Hepatocyte (in vitro differentiated cells): ENCODE results near the gene ZFP62. TPM values are rescaled to one million over a fixed set of nuclear protein-coding genes. Genes with fewer than 3 reads are reported as not detected.

Experiments used
- DNase-seq: peaks from one replicate; pipeline ENCODE4 v3.0.0-alpha.2; 2016; ENCODE audit warnings: low spot score
- H2AFZ ChIP-seq: fragments of 200-600 bp; sonication (generic); 2 replicates; pipeline ENCODE4 v1.6.0; 2016; ENCODE audit warnings: antibody characterized with exemption, mild to moderate bottlenecking
- H3K27ac ChIP-seq: fragments of 200-600 bp; sonication (generic); 2 replicates; pipeline ENCODE4 v1.5.1; 2016; ENCODE audit warnings: mild to moderate bottlenecking
- H3K27me3 ChIP-seq: fragments of 200-600 bp; sonication (generic); 2 replicates; pipeline ENCODE4 v1.6.1; 2016
- H3K36me3 ChIP-seq: fragments of 200-600 bp; sonication (generic); replicated peaks from 2 replicates; pipeline ENCODE4 v1.5.1; 2016; ENCODE audit warnings: low read depth; ENCODE audit not compliant: insufficient read depth
- H3K4me1 ChIP-seq: fragments of 200-600 bp; sonication (generic); 2 replicates; pipeline ENCODE4 v1.5.1; 2016; ENCODE audit warnings: mild to moderate bottlenecking, moderate library complexity; ENCODE audit not compliant: insufficient read depth
- H3K4me2 ChIP-seq: fragments of 200-600 bp; sonication (generic); 2 replicates; pipeline ENCODE4 v1.6.0; 2016
- H3K4me3 ChIP-seq: fragments of 200-600 bp; sonication (generic); 2 replicates; pipeline ENCODE4 v1.5.1; 2016; ENCODE audit warnings: mild to moderate bottlenecking
- H3K79me2 ChIP-seq: fragments of 200-600 bp; sonication (generic); 2 replicates; pipeline ENCODE4 v1.6.0; 2017; ENCODE audit warnings: mild to moderate bottlenecking
- H3K9me2 ChIP-seq: fragments of 200-600 bp; sonication (generic); replicated peaks from 2 replicates; pipeline ENCODE4 v1.6.0; 2017; ENCODE audit warnings: mild to moderate bottlenecking; ENCODE audit not compliant: insufficient read depth
- H3K9me3 ChIP-seq: fragments of 200-600 bp; sonication (generic); 2 replicates; pipeline ENCODE4 v1.5.1; 2016; ENCODE audit warnings: low read depth, mild to moderate bottlenecking
- H4K20me1 ChIP-seq: fragments of 200-600 bp; sonication (generic); 2 replicates; pipeline ENCODE4 v1.6.0; 2016; ENCODE audit warnings: mild to moderate bottlenecking; ENCODE audit not compliant: insufficient read depth, poor library complexity, severe bottlenecking
- CTCF ChIP-seq: fragments of 200-600 bp; sonication (generic); IDR thresholded peaks from 2 replicates; pipeline ENCODE4 v1.5.1; 2016; ENCODE audit warnings: antibody characterized with exemption, mild to moderate bottlenecking; ENCODE audit not compliant: poor library complexity
- EZH2 ChIP-seq: fragments of 200-600 bp; sonication (generic); IDR thresholded peaks from 2 replicates; pipeline ENCODE4 v1.6.1; 2016; ENCODE audit warnings: antibody characterized with exemption, mild to moderate bottlenecking, borderline replicate concordance
- EZH2phosphoT487 ChIP-seq: fragments of 200-600 bp; sonication (generic); IDR thresholded peaks from one replicate; pipeline ENCODE4 v1.6.1; 2018; ENCODE audit warnings: antibody characterized with exemption, mild to moderate bottlenecking, low read depth, moderate library complexity; ENCODE audit not compliant: unreplicated experiment, severe bottlenecking
- WGBS: methylation state at CpG from one replicate; pipeline ENCODE4 v1.1.6; 2016; ENCODE audit warnings: low lambda C conversion rate; ENCODE audit errors: missing lambda C conversion rate; 5-methylcytosine and 5-hydroxymethylcytosine counted together
- polyA plus RNA-seq: library from polyadenylated mRNA; unstranded; fragments of >200 nt; fragmentation: Nextera tagmentation; extraction: Ambion mirVana; gene quantifications from 2 replicates; pipeline ENCODE4 v1.2.1, GENCODE V29; 2016
- total RNA-seq: library from RNA; depleted of rRNA; stranded (reverse); fragments of >200 nt; gene quantifications from 2 replicates; pipeline ENCODE4 v1.2.3, GENCODE V29; 2014

The ZFP62 gene
- total and polyA plus RNA-seq, 2 experiments from 2014 or later, result 13.5 to 31.7 TPM

GRCh38 chr5:180807654-180808414, 53.2 kb downstream of the ZFP62 start:
- H3K4me3 ChIP-seq, result peak overlapping the region; percentile 21
- peak overlapping the region; percentile 99 for H3K4me2 ChIP-seq
- H3K27me3 ChIP-seq, result no peaks in the 10 kb centered on the region
- no peak for TF ChIP-seq EZH2phosphoT487
- TF ChIP-seq EZH2, result no peak
- no peak for TF ChIP-seq CTCF
- peaks cover 76% of the 10 kb centered on the region for H3K79me2 ChIP-seq
- no peak for DNase-seq
- no peaks in the 10 kb centered on the region for H3K9me2 ChIP-seq
- no peaks in the 10 kb centered on the region for H3K36me3 ChIP-seq
- peak overlapping the region; percentile 98 for H3K27ac ChIP-seq
- 46% methylated on average over 6 of the region's 6 CpGs for WGBS
- H2AFZ ChIP-seq, result no peak overlapping the region
- H3K4me1 ChIP-seq, result peaks cover 67% of the 10 kb centered on the region
- no peaks in the 10 kb centered on the region for H3K9me3 ChIP-seq
- H4K20me1 ChIP-seq, result no peaks in the 10 kb centered on the region

- Histone ChIP-seq H3K36me3 (no peaks in the 10 kb centered on the region), H3K27me3 (no peaks in the 10 kb centered on the region), H3K9me2 (no peaks in the 10 kb centered on the region), H3K27ac (peak overlapping the region; percentile 98), H3K79me2 (peaks cover 75% of the 10 kb centered on the region), H2AFZ (no peak overlapping the region), H3K4me2 (peak overlapping the region; percentile 99), H3K4me3 (peak overlapping the region; percentile 21), H3K4me1 (peaks cover 66% of the 10 kb centered on the region), H4K20me1 (peaks cover under 1% of the 10 kb centered on the region), H3K9me3 (no peaks in the 10 kb centered on the region)
- TF ChIP-seq CTCF (no peak), EZH2 (no peak), EZH2phosphoT487 (no peak)
- no peak for DNase-seq
- WGBS, result 78% methylated on average over 1 of the region's 1 CpG
Observed at GRCh38 chr5:180807046-180807445, 54.0 kb downstream of the ZFP62 start.

- H3K9me3 ChIP-seq, result no peaks in the 10 kb centered on the region
- H3K9me2 ChIP-seq, result no peaks in the 10 kb centered on the region
- peak overlapping the region; percentile 98 for H3K27ac ChIP-seq
- peaks cover 65% of the 10 kb centered on the region for H3K4me1 ChIP-seq
- no peak overlapping the region for H3K4me3 ChIP-seq
- H3K79me2 ChIP-seq, result peaks cover 75% of the 10 kb centered on the region
- H2AFZ ChIP-seq, result no peak overlapping the region
- H3K27me3 ChIP-seq, result no peaks in the 10 kb centered on the region
- 73% methylated on average over 9 of the region's 9 CpGs for WGBS
- H3K4me2 ChIP-seq, result peak overlapping the region; percentile 99
- DNase-seq, result no peak
- H3K36me3 ChIP-seq, result no peaks in the 10 kb centered on the region
- peaks cover 6% of the 10 kb centered on the region for H4K20me1 ChIP-seq
- no peak for TF ChIP-seq EZH2
- TF ChIP-seq EZH2phosphoT487, result no peak
- TF ChIP-seq CTCF, result no peak
Observed at GRCh38 chr5:180806351-180807011, 54.6 kb downstream of the ZFP62 start.
